ENCODE results near the gene ITGA8.
"Not testable (repeated sequence)": the region's sequence is repeated elsewhere in the genome, so short reads cannot be mapped to it uniquely, and the experiment has no call there.

The ITGA8 gene

GRCh38 chr10:15719899-15720634 is at the start of gene ITGA8:
Gene ITGA8, minus strand, starts transcription at chr10:15719922. Its CDS starts 151 bp downstream, at chr10:15719771.
- DNase-seq, result no peak

GRCh38 chr10:15764892-15765454 is 45.3 kb upstream of the ITGA8 start:
- no peak for DNase-seq

GRCh38 chr10:15763006-15763405 is 43.3 kb upstream of the ITGA8 start:
- peak; percentile 51 for DNase-seq

GRCh38 chr10:15762239-15762638 is 42.5 kb upstream of the ITGA8 start:
- DNase-seq, result not testable (repeated sequence)

GRCh38 chr10:15761224-15761623 is 41.5 kb upstream of the ITGA8 start:
- DNase-seq, result not testable (repeated sequence)

GRCh38 chr10:15760681-15761080 is 41.0 kb upstream of the ITGA8 start:
- no peak for DNase-seq

- no peak for DNase-seq
Measured at GRCh38 chr10:15759265-15759664, 39.5 kb upstream of the ITGA8 start.

GRCh38 chr10:15758618-15759017 is 38.9 kb upstream of the ITGA8 start:
- DNase-seq, result no peak

GRCh38 chr10:15754937-15755336 is 35.2 kb upstream of the ITGA8 start:
- no peak for DNase-seq

GRCh38 chr10:15751046-15751445 is 31.3 kb upstream of the ITGA8 start:
- DNase-seq, result no peak

GRCh38 chr10:15748126-15748525 is 28.4 kb upstream of the ITGA8 start:
- DNase-seq, result no peak

GRCh38 chr10:15747632-15748031 is 27.9 kb upstream of the ITGA8 start:
- no peak for DNase-seq

- peak; percentile 45 for DNase-seq
Measured at GRCh38 chr10:15745751-15746150, 26.0 kb upstream of the ITGA8 start.

- DNase-seq, result peak; percentile 15
Measured at GRCh38 chr10:15744217-15744865, 24.6 kb upstream of the ITGA8 start.

- no peak for DNase-seq
Measured at GRCh38 chr10:15743443-15743842, 23.7 kb upstream of the ITGA8 start.

GRCh38 chr10:15742836-15743235 is 23.1 kb upstream of the ITGA8 start:
- no peak for DNase-seq

- DNase-seq, result no peak
Measured at GRCh38 chr10:15742102-15742501, 22.4 kb upstream of the ITGA8 start.

GRCh38 chr10:15741581-15741980 is 21.9 kb upstream of the ITGA8 start:
- no peak for DNase-seq

GRCh38 chr10:15740261-15740660 is 20.5 kb upstream of the ITGA8 start:
- no peak for DNase-seq

- DNase-seq, result no peak
Measured at GRCh38 chr10:15739254-15739970, 19.7 kb upstream of the ITGA8 start.

- no peak for DNase-seq
Measured at GRCh38 chr10:15738270-15738925, 18.7 kb upstream of the ITGA8 start.

GRCh38 chr10:15737656-15738055 is 17.9 kb upstream of the ITGA8 start:
- DNase-seq, result no peak

GRCh38 chr10:15735763-15736162 is 16.0 kb upstream of the ITGA8 start:
- DNase-seq, result no peak
